D721Med (cell line): ENCODE measurements around the gene ROBO1.
A peak's percentile ranks its signal among the peaks of the same experiment; 100 is the strongest.
"Not testable (repeated sequence)": the region's sequence is repeated elsewhere in the genome, so short reads cannot be mapped to it uniquely, and the experiment has no call there.

Source experiments
- DNase-seq: peaks from one replicate; pipeline ENCODE4 v3.0.0; 2011; ENCODE audit warnings: low spot score; ENCODE audit not compliant: insufficient read length
- FAIRE-seq: peaks from 2 replicates; lab custom pipeline; 2011; peaks lifted over from hg19 to GRCh38; lab: Jason Lieb, UNC
- TF ChIP-seq, protein P1 (sequence below): IDR thresholded peaks from 2 replicates; pipeline ENCODE4 v1.5.1; 2012; ENCODE audit warnings: mild to moderate bottlenecking, control low read depth; ENCODE audit not compliant: insufficient read depth; ENCODE audit errors: missing control alignments

The ROBO1 gene

DNA sequence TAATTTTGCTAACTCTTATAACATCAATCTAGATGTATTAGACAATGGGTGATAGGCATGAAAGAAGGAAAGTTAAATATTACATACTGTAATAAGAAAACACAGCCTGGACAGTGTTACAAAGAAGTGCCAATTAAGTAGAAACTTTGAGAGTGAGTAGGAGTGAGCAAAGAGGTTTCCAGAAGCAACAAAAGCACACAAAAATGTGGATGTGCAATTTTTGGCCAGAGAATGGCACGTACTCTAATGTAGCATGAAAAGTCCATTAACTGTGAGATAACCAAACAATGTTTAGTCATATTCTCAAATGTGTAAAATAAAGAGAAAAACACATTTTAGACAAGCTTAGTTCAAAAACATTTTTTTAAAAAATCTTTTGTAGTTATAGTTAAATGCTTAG lies 567.3 kb downstream of the ROBO1 start:
- FAIRE-seq = no peak
- TF ChIP-seq, protein P1, sequence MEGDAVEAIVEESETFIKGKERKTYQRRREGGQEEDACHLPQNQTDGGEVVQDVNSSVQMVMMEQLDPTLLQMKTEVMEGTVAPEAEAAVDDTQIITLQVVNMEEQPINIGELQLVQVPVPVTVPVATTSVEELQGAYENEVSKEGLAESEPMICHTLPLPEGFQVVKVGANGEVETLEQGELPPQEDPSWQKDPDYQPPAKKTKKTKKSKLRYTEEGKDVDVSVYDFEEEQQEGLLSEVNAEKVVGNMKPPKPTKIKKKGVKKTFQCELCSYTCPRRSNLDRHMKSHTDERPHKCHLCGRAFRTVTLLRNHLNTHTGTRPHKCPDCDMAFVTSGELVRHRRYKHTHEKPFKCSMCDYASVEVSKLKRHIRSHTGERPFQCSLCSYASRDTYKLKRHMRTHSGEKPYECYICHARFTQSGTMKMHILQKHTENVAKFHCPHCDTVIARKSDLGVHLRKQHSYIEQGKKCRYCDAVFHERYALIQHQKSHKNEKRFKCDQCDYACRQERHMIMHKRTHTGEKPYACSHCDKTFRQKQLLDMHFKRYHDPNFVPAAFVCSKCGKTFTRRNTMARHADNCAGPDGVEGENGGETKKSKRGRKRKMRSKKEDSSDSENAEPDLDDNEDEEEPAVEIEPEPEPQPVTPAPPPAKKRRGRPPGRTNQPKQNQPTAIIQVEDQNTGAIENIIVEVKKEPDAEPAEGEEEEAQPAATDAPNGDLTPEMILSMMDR = no peak
- no peak for DNase-seq

DNA sequence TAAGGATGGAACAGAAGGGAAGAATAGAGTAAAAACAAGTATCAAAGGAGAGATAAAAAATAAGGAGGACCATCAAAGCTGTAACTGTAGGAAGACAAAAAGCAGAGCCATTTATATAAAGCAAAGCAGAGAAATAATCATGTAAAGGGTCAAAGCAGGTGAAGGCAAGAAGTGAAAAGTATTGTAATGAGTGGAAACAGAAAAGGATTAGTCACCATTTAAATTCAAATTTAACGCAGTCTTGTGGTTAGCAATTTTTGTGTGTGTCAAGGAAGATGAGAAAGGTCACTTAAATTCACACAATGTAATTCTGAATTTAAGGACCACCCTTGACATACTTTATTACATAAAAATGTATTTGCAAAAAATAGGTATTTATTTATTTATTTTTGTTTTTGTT lies 567.8 kb downstream of the ROBO1 start:
- DNase-seq (no peak), FAIRE-seq (no peak)
- TF ChIP-seq, protein P1 = no peak

DNA sequence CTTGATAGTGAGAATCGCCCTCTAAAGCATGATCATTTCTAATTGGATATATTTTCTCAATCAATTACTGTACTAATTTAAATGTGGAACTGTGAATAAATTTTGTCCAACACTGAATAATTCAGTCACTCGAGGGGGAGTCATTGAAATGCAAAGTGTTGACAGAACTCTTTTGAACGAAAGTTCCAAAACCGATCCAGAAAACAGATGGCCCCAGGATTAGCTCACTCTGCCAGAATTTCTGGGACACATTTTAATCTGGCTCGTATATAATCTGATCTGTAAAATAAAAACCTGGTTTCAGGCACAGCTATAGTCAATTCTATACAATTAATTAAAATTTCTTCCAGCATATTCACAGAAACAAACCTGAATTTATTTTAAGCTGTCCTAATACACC lies 580.4 kb downstream of the ROBO1 start:
- peak; percentile 53 for FAIRE-seq
- DNase-seq = no peak

DNA sequence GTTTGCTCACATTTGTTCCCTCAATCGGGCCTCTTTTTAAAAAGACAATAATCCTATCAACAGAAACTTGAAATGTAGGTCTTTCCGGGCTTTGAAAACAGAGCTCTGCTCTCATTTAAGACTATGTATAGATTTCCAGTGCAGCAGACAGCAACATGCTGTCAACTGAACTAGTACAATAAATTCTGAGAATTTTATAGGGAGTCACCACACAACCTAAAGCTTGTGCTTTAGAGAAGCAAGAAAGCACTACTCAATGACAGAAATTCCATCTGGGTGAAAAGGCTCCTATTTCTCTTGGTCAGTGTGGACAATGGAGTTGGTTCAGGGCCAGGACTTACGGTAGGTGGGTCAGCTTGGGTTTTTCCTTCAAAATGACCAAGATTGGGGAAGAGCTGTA lies 583.5 kb downstream of the ROBO1 start:
- no peak for DNase-seq
- TF ChIP-seq, protein P1 = no peak
- FAIRE-seq = no peak

More for the DNA sequence above, 580.4 kb downstream of the ROBO1 start:
- TF ChIP-seq, protein P1 = no peak

DNA sequence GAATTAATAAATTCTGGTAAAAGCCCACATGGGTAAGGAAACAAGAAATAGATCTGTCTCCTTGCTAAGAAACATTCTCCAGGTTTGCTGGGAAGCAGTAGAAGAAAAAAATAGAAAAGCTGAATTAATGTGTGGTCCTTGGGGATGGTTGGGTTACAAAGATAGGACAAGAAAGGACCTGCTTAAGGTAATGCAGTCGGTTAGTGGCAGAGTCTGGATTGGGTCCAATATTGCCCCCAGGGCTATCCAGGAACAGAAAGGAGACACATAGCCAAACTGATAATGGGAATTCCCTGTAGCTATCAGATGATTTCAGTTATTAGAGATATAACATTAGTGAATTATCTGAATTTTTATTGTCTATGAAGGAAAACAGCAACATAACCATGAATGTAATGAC lies 584.3 kb downstream of the ROBO1 start:
- DNase-seq = no peak
- no peak for FAIRE-seq

DNA sequence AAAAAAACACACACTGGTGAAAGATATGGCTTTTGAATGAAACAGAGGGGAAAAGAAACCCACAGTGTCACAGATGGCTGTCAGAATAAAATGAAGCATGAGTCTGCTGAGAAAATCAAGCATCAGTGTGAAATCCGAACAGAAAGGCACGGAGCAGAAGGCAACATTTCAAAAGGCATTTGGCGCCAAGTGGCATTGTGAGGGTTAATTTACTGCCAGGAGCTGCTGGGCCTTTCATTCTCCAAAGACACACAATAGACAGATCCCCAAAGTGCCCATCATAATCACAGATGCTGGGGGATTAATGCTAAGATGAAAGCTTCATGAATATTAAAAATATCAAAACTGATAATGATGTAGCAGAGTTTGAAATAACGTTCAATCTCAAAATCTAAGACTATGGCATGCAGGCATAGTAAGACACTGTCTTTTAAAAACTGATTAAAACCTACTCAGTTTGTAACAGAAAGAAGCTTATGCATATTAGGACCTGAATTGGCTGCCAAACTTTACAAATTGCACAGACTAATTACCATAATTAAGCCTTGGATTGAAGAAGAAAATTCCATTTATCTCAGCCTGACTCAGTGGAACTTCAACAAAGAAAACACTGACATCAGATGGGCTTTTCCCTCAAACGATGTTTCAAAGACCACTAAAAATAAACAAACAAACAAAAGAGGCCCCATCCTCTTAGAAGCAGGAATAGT lies 589.2 kb downstream of the ROBO1 start:
- FAIRE-seq = peak; percentile 82
- TF ChIP-seq, protein P1 = no peak
- DNase-seq = no peak

More for the DNA sequence above, 584.3 kb downstream of the ROBO1 start:
- TF ChIP-seq, protein P1 = no peak

DNA sequence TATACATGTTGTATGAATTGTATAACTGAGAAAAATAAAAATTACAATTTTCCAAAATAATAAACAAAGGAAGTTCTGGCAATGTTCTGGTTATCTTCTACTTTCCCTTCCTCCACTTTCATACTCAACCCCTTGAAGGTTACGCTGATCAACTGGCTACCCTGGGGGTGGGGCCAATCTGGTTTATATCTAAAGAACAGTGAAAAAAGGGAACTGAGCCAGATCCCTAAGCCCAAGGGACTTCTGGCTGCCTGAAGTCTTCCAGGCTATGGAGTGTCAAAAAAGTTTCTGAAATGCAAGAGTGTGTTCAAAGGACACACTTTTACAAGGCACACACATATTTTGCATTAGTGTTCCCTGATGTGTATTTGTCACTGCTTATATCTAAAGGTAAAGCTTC lies 591.9 kb downstream of the ROBO1 start:
- TF ChIP-seq, protein P1 = no peak
- FAIRE-seq (no peak), DNase-seq (no peak)

DNA sequence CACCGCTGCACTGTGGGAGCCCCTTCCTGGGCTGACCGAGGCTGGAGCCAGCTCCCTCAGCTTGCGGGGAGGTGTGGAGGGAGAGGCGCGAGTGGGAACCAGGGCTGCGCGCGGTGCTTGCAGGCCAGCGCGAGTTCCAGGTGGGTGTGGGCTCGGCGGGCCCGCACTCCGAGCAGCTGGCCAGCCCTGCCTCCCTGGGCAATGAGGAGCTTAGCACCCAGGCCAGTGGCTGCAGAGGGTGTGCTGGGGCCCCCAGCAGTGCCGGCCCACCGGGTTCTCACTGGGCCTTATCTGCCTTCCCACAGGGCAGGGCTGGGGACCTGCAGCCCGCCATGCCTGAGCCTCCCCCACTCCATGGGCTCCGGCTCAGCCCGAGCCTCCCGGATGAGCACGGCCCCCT lies 594.5 kb downstream of the ROBO1 start:
- not testable (repeated sequence) for DNase-seq, FAIRE-seq
